ENCODE results near the gene GCKR.

GRCh38 chr2:27498975-27499374 lies 2.3 kb downstream of the GCKR start:
- TF ChIP-seq CTCF (IDR thresholded peaks at IDR 0.05) (no peak), POLR2A (IDR thresholded peaks at IDR 0.05) (no peak)
